Inflammatory macrophage treated with lipopolysaccharide for 4 hours (primary cell): Measurements from ENCODE around the gene VSTM2L.
"Not testable (repeated sequence)": the region's sequence is repeated elsewhere in the genome, so short reads cannot be mapped to it uniquely, and the experiment has no call there.

ENCODE experiments used
- DNase-seq: peaks from one replicate; pipeline ENCODE4 v3.0.0-alpha.2; 2020

The VSTM2L gene

GRCh38 chr20:37939701-37940560 is 37.0 kb downstream of the VSTM2L start:
- no peak for DNase-seq

- DNase-seq = no peak
Observed at GRCh38 chr20:37940858-37941257, 37.9 kb downstream of the VSTM2L start.

GRCh38 chr20:37941332-37941731 is 38.4 kb downstream of the VSTM2L start:
- DNase-seq = no peak

GRCh38 chr20:37941992-37942391 is 39.1 kb downstream of the VSTM2L start:
- DNase-seq = no peak

- DNase-seq = no peak
Observed at GRCh38 chr20:37943033-37943432, 40.1 kb downstream of the VSTM2L start.

GRCh38 chr20:37943501-37944455 is 40.9 kb downstream of the VSTM2L start:
- DNase-seq = no peak

GRCh38 chr20:37944456-37944981 is 41.6 kb downstream of the VSTM2L start:
- no peak for DNase-seq

GRCh38 chr20:37945091-37945547 is 42.2 kb downstream of the VSTM2L start:
- DNase-seq = no peak

- no peak for DNase-seq
Observed at GRCh38 chr20:37946946-37947345, 44.0 kb downstream of the VSTM2L start.

- no peak for DNase-seq
Observed at GRCh38 chr20:37947943-37948342, 45.0 kb downstream of the VSTM2L start.

GRCh38 chr20:37948956-37949355 is 46.0 kb downstream of the VSTM2L start:
- DNase-seq = no peak

- DNase-seq = no peak
Observed at GRCh38 chr20:37954190-37954589, 51.3 kb downstream of the VSTM2L start.

- DNase-seq = no peak
Observed at GRCh38 chr20:37954626-37955025, 51.7 kb downstream of the VSTM2L start.

- no peak for DNase-seq
Observed at GRCh38 chr20:37955511-37955910, 52.6 kb downstream of the VSTM2L start.

GRCh38 chr20:37956107-37956585 is 53.2 kb downstream of the VSTM2L start:
- no peak for DNase-seq

- DNase-seq = no peak
Observed at GRCh38 chr20:37958856-37959520, 56.1 kb downstream of the VSTM2L start.

- no peak for DNase-seq
Observed at GRCh38 chr20:37961066-37961465, 58.1 kb downstream of the VSTM2L start.

GRCh38 chr20:37963483-37963882 is 60.6 kb downstream of the VSTM2L start:
- not testable (repeated sequence) for DNase-seq

- DNase-seq = no peak
Observed at GRCh38 chr20:37968841-37969401, 66.0 kb downstream of the VSTM2L start.

- no peak for DNase-seq
Observed at GRCh38 chr20:37969949-37970855, 67.3 kb downstream of the VSTM2L start.

GRCh38 chr20:37970856-37971245 is 67.9 kb downstream of the VSTM2L start:
- no peak for DNase-seq
